ENCODE measurements around the gene CLDND1.

GRCh38 chr3:98513736-98514135, 9.0 kb downstream of the CLDND1 start:
- TF ChIP-seq GATA3 (IDR thresholded peaks at IDR 0.05; ENCODE audit: low read depth, low read length) (no peak), GATA2 (IDR thresholded peaks at IDR 0.05; ENCODE audit: low read depth, low read length) (no peak)
